Measurements from ENCODE around the gene NPIPA5. TPM values are rescaled to one million over a fixed set of nuclear protein-coding genes. Genes with fewer than 3 reads are reported as not detected.
A peak's percentile ranks its signal among the peaks of the same experiment; 100 is the strongest.
"Not testable (repeated sequence)": the region's sequence is repeated elsewhere in the genome, so short reads cannot be mapped to it uniquely, and the experiment has no call there.

The NPIPA5 gene
- total and polyA plus RNA-seq, 2 donors (not counting 1 experiment from before 2014, with no cell fraction given): 21.0 TPM; not detected in 1

- TF ChIP-seq, protein P1, sequence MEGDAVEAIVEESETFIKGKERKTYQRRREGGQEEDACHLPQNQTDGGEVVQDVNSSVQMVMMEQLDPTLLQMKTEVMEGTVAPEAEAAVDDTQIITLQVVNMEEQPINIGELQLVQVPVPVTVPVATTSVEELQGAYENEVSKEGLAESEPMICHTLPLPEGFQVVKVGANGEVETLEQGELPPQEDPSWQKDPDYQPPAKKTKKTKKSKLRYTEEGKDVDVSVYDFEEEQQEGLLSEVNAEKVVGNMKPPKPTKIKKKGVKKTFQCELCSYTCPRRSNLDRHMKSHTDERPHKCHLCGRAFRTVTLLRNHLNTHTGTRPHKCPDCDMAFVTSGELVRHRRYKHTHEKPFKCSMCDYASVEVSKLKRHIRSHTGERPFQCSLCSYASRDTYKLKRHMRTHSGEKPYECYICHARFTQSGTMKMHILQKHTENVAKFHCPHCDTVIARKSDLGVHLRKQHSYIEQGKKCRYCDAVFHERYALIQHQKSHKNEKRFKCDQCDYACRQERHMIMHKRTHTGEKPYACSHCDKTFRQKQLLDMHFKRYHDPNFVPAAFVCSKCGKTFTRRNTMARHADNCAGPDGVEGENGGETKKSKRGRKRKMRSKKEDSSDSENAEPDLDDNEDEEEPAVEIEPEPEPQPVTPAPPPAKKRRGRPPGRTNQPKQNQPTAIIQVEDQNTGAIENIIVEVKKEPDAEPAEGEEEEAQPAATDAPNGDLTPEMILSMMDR (IDR thresholded peaks at IDR 0.05): no peak
- no peak for TF ChIP-seq EZH2 (IDR thresholded peaks at IDR 0.05; ENCODE audit: borderline replicate concordance, insufficient read depth, low read depth, low read length, poor library complexity, severe bottlenecking)
- ChIA-PET POLR2A (no interaction called here), CTCF (no interaction called here)
- Histone ChIP-seq H3K9ac (ENCODE audit: low read length) (no peak overlapping the region), H3K79me2 (ENCODE audit: control insufficient read depth, insufficient read depth, low read length) (no peaks in the 10 kb centered on the region), H3K36me3 (replicated peaks in 1 of 2; ENCODE audit: control extremely low read depth in 1 of 2, control insufficient read depth in 1 of 2, extremely low read depth in 1 of 2, insufficient read depth in 2 of 2, low read length in 1 of 2) (no peaks in the 10 kb centered on the region), H3K4me3 (ENCODE audit: control extremely low read depth in 1 of 5, extremely low read depth in 1 of 5, insufficient read depth in 1 of 5, low read depth in 2 of 5, low read length in 4 of 5) (no peak overlapping the region), H3K27me3 (replicated peaks in 1 of 4; ENCODE audit: control extremely low read depth in 1 of 4, control insufficient read depth in 3 of 4, insufficient read depth in 4 of 4, low read length in 3 of 4) (peaks cover 0 to 8% (median 0%) of the 10 kb centered on the region in 4 experiments), H2AFZ (ENCODE audit: insufficient read depth, low read depth, low read length, poor library complexity, severe bottlenecking) (no peak overlapping the region), H4K20me1 (ENCODE audit: control insufficient read depth, insufficient read depth, low read length, poor library complexity, severe bottlenecking) (no peaks in the 10 kb centered on the region), H3K9me3 (ENCODE audit: control extremely low read depth in 1 of 3, control insufficient read depth in 2 of 3, insufficient read depth in 1 of 3, low read length in 2 of 3) (no peaks in the 10 kb centered on the region), H3K4me1 (ENCODE audit: control insufficient read depth in 2 of 2, insufficient read depth in 2 of 2, low read length in 2 of 2) (peaks cover 2 to 3% of the 10 kb centered on the region in 2 donors), H3K4me2 (replicated peaks; ENCODE audit: low read depth, low read length, poor library complexity, severe bottlenecking) (no peak overlapping the region), H3K27ac (ENCODE audit: low read length in 2 of 2) (no peak overlapping the region)
- ATAC-seq (ENCODE audit: low read depth): no peak
- no peak for DNase-seq
- Mint-ChIP-seq H3K27me3 (peaks cover 7% of the 10 kb centered on the region), H3K27ac (no peak overlapping the region), H3K9me3 (ENCODE audit: insufficient read depth) (no peaks in the 10 kb centered on the region), H3K4me3 (no peak overlapping the region), H3K4me1 (peaks cover 1% of the 10 kb centered on the region)
- intact Hi-C loops (cut with micrococcal nuclease): no loop called here
- 100% methylated on average over 7 of the region's 11 CpGs for WGBS (ENCODE audit: insufficient coverage)
Observed at GRCh38 chr16:15396948-15397594, 19.0 kb upstream of the NPIPA5 start.

DNA sequence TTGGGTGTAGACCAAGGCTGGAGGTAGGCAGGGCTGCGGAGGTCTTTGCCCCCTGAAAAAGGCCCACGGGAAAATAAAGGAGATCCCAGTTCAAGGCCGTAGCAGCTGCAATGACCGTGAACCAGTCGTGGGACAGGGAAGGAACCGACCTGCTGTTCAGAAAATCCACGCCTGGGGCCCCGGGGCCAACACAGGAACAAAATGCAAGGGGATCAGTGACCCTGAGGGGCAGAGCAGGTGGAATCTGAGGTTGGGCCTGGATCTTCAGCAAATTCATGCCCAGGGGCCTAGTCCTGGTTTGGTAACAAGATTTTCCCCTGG lies 18.4 kb upstream of the NPIPA5 start:
- H3K4me1 ChIP-seq (ENCODE audit: control insufficient read depth in 2 of 2, insufficient read depth in 2 of 2, low read length in 2 of 2); H3K27ac ChIP-seq (ENCODE audit: low read length in 2 of 2); DNase-seq; H2AFZ ChIP-seq (ENCODE audit: insufficient read depth, low read depth, low read length, poor library complexity, severe bottlenecking); H3K9me3 ChIP-seq (ENCODE audit: control extremely low read depth in 1 of 3, control insufficient read depth in 2 of 3, insufficient read depth in 1 of 3, low read length in 2 of 3); H3K36me3 ChIP-seq (replicated peaks in 1 of 2; ENCODE audit: control extremely low read depth in 1 of 2, control insufficient read depth in 1 of 2, extremely low read depth in 1 of 2, insufficient read depth in 2 of 2, low read length in 1 of 2); H3K27ac Mint-ChIP-seq; H3K79me2 ChIP-seq (ENCODE audit: control insufficient read depth, insufficient read depth, low read length); H3K9me3 Mint-ChIP-seq (ENCODE audit: insufficient read depth); intact Hi-C loops (cut with micrococcal nuclease); H3K27me3 ChIP-seq (replicated peaks in 1 of 4; ENCODE audit: control extremely low read depth in 1 of 4, control insufficient read depth in 3 of 4, insufficient read depth in 4 of 4, low read length in 3 of 4); POLR2A ChIA-PET; CTCF ChIA-PET; H3K4me2 ChIP-seq (replicated peaks; ENCODE audit: low read depth, low read length, poor library complexity, severe bottlenecking); ATAC-seq (ENCODE audit: low read depth); H3K9ac ChIP-seq (ENCODE audit: low read length); H4K20me1 ChIP-seq (ENCODE audit: control insufficient read depth, insufficient read depth, low read length, poor library complexity, severe bottlenecking); H3K4me1 Mint-ChIP-seq; H3K4me3 ChIP-seq (ENCODE audit: control extremely low read depth in 1 of 5, extremely low read depth in 1 of 5, insufficient read depth in 1 of 5, low read depth in 2 of 5, low read length in 4 of 5): not testable (repeated sequence)
- peak overlapping the region; percentile 63 for H3K4me3 Mint-ChIP-seq
- H3K27me3 Mint-ChIP-seq: peaks cover 11% of the 10 kb centered on the region
- 90% methylated on average over 8 of the region's 8 CpGs for WGBS (ENCODE audit: insufficient coverage)

DNA sequence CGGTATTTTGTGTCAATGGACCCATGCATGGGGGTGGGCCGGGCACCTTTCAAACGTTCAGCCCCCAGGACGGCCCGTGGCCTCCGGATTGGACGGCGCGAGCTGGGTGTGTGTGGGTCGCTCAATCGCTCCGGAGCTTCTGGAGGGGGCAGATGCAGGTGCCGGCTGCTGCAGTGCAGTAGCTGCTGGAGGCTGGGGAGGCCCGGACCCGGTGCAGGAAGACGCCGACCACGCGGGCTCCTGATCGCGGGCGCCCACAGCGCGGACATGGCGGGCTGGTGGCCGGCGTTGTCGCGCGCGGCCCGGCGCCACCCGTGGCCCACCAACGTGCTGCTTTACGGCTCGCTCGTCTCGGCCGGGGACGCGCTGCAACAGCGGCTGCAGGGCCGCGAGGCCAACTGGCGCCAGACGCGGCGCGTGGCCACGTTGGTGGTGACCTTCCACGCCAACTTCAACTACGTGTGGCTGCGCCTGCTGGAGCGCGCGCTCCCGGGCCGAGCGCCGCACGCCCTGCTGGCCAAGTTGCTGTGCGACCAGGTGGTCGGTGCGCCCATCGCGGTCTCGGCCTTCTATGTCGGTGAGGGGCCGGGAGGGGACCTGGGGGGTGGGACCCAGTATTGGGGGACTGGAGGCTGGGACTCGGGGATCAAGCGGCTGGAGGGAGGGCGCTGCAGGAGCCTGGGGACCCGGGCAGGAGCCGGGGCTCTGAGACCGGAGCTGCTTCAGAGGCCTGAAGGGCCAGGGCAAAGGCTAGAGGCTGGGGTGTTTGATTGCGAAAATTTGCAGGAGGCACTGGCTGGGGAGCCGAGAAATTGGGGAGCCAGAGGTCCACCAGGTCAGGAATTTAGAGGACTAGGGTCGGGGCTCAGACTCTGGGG lies 17.8 kb upstream of the NPIPA5 start, which contains the start of gene MPV17L:
MPV17L (plus strand) TSS at position 124 of the 878 bp plus-strand sequence; CDS start at position 268, 144 bp downstream.
- intact Hi-C loops (cut with micrococcal nuclease); POLR2A ChIA-PET; H3K9me3 Mint-ChIP-seq (ENCODE audit: insufficient read depth); H3K9me3 ChIP-seq (ENCODE audit: control extremely low read depth in 1 of 3, control insufficient read depth in 2 of 3, insufficient read depth in 1 of 3, low read length in 2 of 3); CTCF ChIA-PET; H3K27ac Mint-ChIP-seq; H3K36me3 ChIP-seq (replicated peaks in 1 of 2; ENCODE audit: control extremely low read depth in 1 of 2, control insufficient read depth in 1 of 2, extremely low read depth in 1 of 2, insufficient read depth in 2 of 2, low read length in 1 of 2); H3K4me1 Mint-ChIP-seq; H4K20me1 ChIP-seq (ENCODE audit: control insufficient read depth, insufficient read depth, low read length, poor library complexity, severe bottlenecking); H3K79me2 ChIP-seq (ENCODE audit: control insufficient read depth, insufficient read depth, low read length); H3K4me1 ChIP-seq (ENCODE audit: control insufficient read depth in 2 of 2, insufficient read depth in 2 of 2, low read length in 2 of 2); H3K27ac ChIP-seq (ENCODE audit: low read length in 2 of 2); H3K27me3 ChIP-seq (replicated peaks in 1 of 4; ENCODE audit: control extremely low read depth in 1 of 4, control insufficient read depth in 3 of 4, insufficient read depth in 4 of 4, low read length in 3 of 4): not testable (repeated sequence)
- peak within 1 kb of the TSS; percentile 58 for H3K4me2 ChIP-seq (replicated peaks; ENCODE audit: low read depth, low read length, poor library complexity, severe bottlenecking)
- DNase-seq: peak; percentile 24
- peak; percentile 45 for ATAC-seq (ENCODE audit: low read depth)
- peak within 1 kb of the TSS; percentile 43 for H3K9ac ChIP-seq (ENCODE audit: low read length)
- H2AFZ ChIP-seq (ENCODE audit: insufficient read depth, low read depth, low read length, poor library complexity, severe bottlenecking): peak within 1 kb of the TSS; percentile 56
- WGBS (ENCODE audit: insufficient coverage): 8% methylated on average over 75 of the region's 79 CpGs
- peak within 1 kb of the TSS in 2 of 5 experiments; percentile 33 to 36 for H3K4me3 ChIP-seq (ENCODE audit: control extremely low read depth in 1 of 5, extremely low read depth in 1 of 5, insufficient read depth in 1 of 5, low read depth in 2 of 5, low read length in 4 of 5)
- H3K4me3 Mint-ChIP-seq: peak within 1 kb of the TSS; percentile 63
- H3K27me3 Mint-ChIP-seq: peaks cover 15% of the 10 kb centered on the region

Data from B cell (primary cell).